WTC11 (cell line): ENCODE measurements around the gene FSD1. TPM values are rescaled to one million over a fixed set of nuclear protein-coding genes. Genes with fewer than 3 reads are reported as not detected.

ENCODE experiments used
- ATAC-seq: fragments of 200-7000 bp; cut with Tn5 transposase; 2 replicates; pipeline ENCODE4 v1.10.0; 2021; ENCODE audit warnings: mild to moderate bottlenecking, moderate library complexity
- CTCF ChIA-PET: fragments of 300-600 bp; sonication (Branson Sonifier 250); formaldehyde crosslinking; loops from one replicate; lab custom pipeline; 2021; ENCODE audit warnings: antibody characterized with exemption; lab: Charles Lee
- POLR2A ChIA-PET: fragments of 350-600 bp; sonication (Branson Sonifier 250); formaldehyde crosslinking; loops from one replicate; lab custom pipeline; 2021; ENCODE audit warnings: antibody characterized with exemption; lab: Charles Lee
- DNase-seq: peaks from one replicate; pipeline ENCODE4 v3.0.0; 2021; ENCODE audit warnings: low spot score
- H3K27ac Mint-ChIP-seq: 2 replicates; pipeline ENCODE4 v1.8.0; 2021; ENCODE audit warnings: mixed read lengths
- H3K27me3 Mint-ChIP-seq: 2 replicates; pipeline ENCODE4 v1.8.0; 2021; ENCODE audit warnings: low read depth, mild to moderate bottlenecking, moderate library complexity, mixed read lengths
- H3K36me3 Mint-ChIP-seq: 2 replicates; pipeline ENCODE4 v1.8.0; 2021; ENCODE audit warnings: mixed read lengths
- H3K4me1 Mint-ChIP-seq: 2 replicates; pipeline ENCODE4 v1.8.0; 2022; ENCODE audit warnings: mixed read lengths
- H3K4me3 Mint-ChIP-seq: 2 replicates; pipeline ENCODE4 v1.8.0; 2021; ENCODE audit warnings: mild to moderate bottlenecking, moderate library complexity, mixed read lengths
- H3K9me3 Mint-ChIP-seq: 2 replicates; pipeline ENCODE4 v1.8.0; 2021; ENCODE audit warnings: mixed read lengths
- ARID4B ChIP-seq: sonication (generic); formaldehyde crosslinking; IDR thresholded peaks from 2 replicates; pipeline ENCODE4 v1.8.0; 2023; ENCODE audit warnings: missing genetic modification reagents, mild to moderate bottlenecking, borderline replicate concordance
- CREM ChIP-seq: sonication (generic); formaldehyde crosslinking; IDR thresholded peaks from 2 replicates; pipeline ENCODE4 v1.8.1; 2022; ENCODE audit warnings: mild to moderate bottlenecking, missing genetic modification reagents, moderate library complexity
- E2F5 ChIP-seq: sonication (generic); formaldehyde crosslinking; IDR thresholded peaks from 2 replicates; pipeline ENCODE4 v1.8.1; 2022; ENCODE audit warnings: mild to moderate bottlenecking, moderate library complexity, missing genetic modification reagents
- ERG ChIP-seq: fragments of 250-450 bp; sonication (Bioruptor Pico); IDR thresholded peaks from 2 replicates; pipeline ENCODE4 v1.8.0; 2021; ENCODE audit warnings: mild to moderate bottlenecking
- ESRRA ChIP-seq: sonication (generic); formaldehyde crosslinking; IDR thresholded peaks from 2 replicates; pipeline ENCODE4 v1.8.1; 2022; ENCODE audit warnings: mild to moderate bottlenecking, missing genetic modification reagents, borderline replicate concordance
- FOXJ3 ChIP-seq: sonication (generic); formaldehyde crosslinking; IDR thresholded peaks from 2 replicates; pipeline ENCODE4 v1.9.0; 2021; ENCODE audit warnings: missing genetic modification reagents, mild to moderate bottlenecking, borderline replicate concordance
- FOXK1 ChIP-seq: sonication (generic); formaldehyde crosslinking; IDR thresholded peaks from 2 replicates; pipeline ENCODE4 v1.8.0; 2022; ENCODE audit warnings: mild to moderate bottlenecking, moderate library complexity, missing genetic modification reagents
- FOXP1 ChIP-seq: sonication (generic); formaldehyde crosslinking; IDR thresholded peaks from 2 replicates; pipeline ENCODE4 v1.8.0; 2022; ENCODE audit warnings: missing genetic modification reagents, mild to moderate bottlenecking, moderate library complexity, borderline replicate concordance
- FOXP4 ChIP-seq: sonication (generic); formaldehyde crosslinking; IDR thresholded peaks from 2 replicates; pipeline ENCODE4 v1.8.0; 2022; ENCODE audit warnings: mild to moderate bottlenecking, missing genetic modification reagents
- GTF2I ChIP-seq: fragments of 250-450 bp; sonication (Bioruptor Pico); conservative IDR thresholded peaks from 2 replicates; pipeline ENCODE4 v1.4.0; 2021; ENCODE audit warnings: mild to moderate bottlenecking
- IRF2 ChIP-seq: sonication (generic); formaldehyde crosslinking; IDR thresholded peaks from 2 replicates; pipeline ENCODE4 v1.8.0; 2022; ENCODE audit warnings: low read depth, missing genetic modification reagents, borderline replicate concordance
- MAX ChIP-seq: sonication (generic); formaldehyde crosslinking; IDR thresholded peaks from 2 replicates; pipeline ENCODE4 v1.8.0; 2022; ENCODE audit warnings: mild to moderate bottlenecking, missing genetic modification reagents
- MYBL2 ChIP-seq: sonication (generic); formaldehyde crosslinking; IDR thresholded peaks from 2 replicates; pipeline ENCODE4 v1.8.1; 2023; ENCODE audit warnings: mild to moderate bottlenecking, moderate library complexity, missing genetic modification reagents
- STAT6 ChIP-seq: sonication (generic); formaldehyde crosslinking; conservative IDR thresholded peaks from 2 replicates; pipeline ENCODE4 v1.8.1; 2023; ENCODE audit warnings: mild to moderate bottlenecking, low read depth, missing genetic modification reagents, moderate library complexity
- TEAD1 ChIP-seq: sonication (generic); formaldehyde crosslinking; IDR thresholded peaks from 2 replicates; pipeline ENCODE4 v1.8.0; 2022; ENCODE audit warnings: mild to moderate bottlenecking, missing genetic modification reagents
- ZNF121 ChIP-seq: sonication (generic); formaldehyde crosslinking; IDR thresholded peaks from 2 replicates; pipeline ENCODE4 v1.8.0; 2023; ENCODE audit warnings: missing genetic modification reagents
- ZNF138 ChIP-seq: sonication (generic); formaldehyde crosslinking; conservative IDR thresholded peaks from 2 replicates; pipeline ENCODE4 v1.8.1; 2022; ENCODE audit warnings: mild to moderate bottlenecking, moderate library complexity, missing genetic modification reagents
- total RNA-seq: library from RNA; stranded (reverse); gene quantifications from 3 replicates; pipeline ENCODE4 v1.2.3, GENCODE V29; 2021

FSD1 gene
- total RNA-seq, 1 experiment from 2014 or later, result 61.3 TPM

GRCh38 chr19:4363571-4364304, 59.3 kb downstream of the FSD1 start:
- Mint-ChIP-seq H3K4me1 (peaks cover 14% of the 10 kb centered on the region), H3K4me3 (no peak overlapping the region), H3K27ac (no peak overlapping the region), H3K36me3 (peaks cover 3% of the 10 kb centered on the region; the same call in 1 of the 2 replicates), H3K27me3 (no peaks in the 10 kb centered on the region), H3K9me3 (no peaks in the 10 kb centered on the region)
- DNase-seq (no peak), ATAC-seq (no peak)
- TF ChIP-seq STAT6 (no peak), CREM (CRISPR knock-in tag) (no peak), ZNF121 (no peak), FOXP1 (no peak), FOXK1 (CRISPR knock-in tag) (no peak)
- POLR2A ChIA-PET, result interaction anchor here (0.6 kb wide), 1 partner anchor 15 kb away, joined by 3 read pairs; no protein-coding TSS in a partner anchor
- CTCF ChIA-PET, result interaction anchor here (0.6 to 8.3 kb wide), 16 partner anchors 11 to 171 kb away, joined by 3 to 70 read pairs (median 6); partner anchors contain the start of genes CHAF1A, MPND, PLIN5 and SH3GL1

- no peaks in the 10 kb centered on the region for H3K27me3 Mint-ChIP-seq
- ChIA-PET POLR2A (no interaction called here), CTCF (interaction anchor here (0.6 to 6.0 kb wide), 6 partner anchors 11 to 378 kb away, joined by 3 to 37 read pairs (median 6); partner anchors contain the start of gene SH3GL1)
- no peak overlapping the region for H3K27ac Mint-ChIP-seq
- peaks cover 3% of the 10 kb centered on the region; the same call in 1 of the 2 replicates for H3K36me3 Mint-ChIP-seq
- no peak for TF ChIP-seq MYBL2
- TF ChIP-seq MAX, result no peak
- TF ChIP-seq E2F5 (CRISPR knock-in tag), result no peak
- H3K4me3 Mint-ChIP-seq, result no peak overlapping the region
- no peaks in the 10 kb centered on the region for H3K9me3 Mint-ChIP-seq
- ATAC-seq (no peak), DNase-seq (no peak)
- H3K4me1 Mint-ChIP-seq, result peaks cover 21% of the 10 kb centered on the region
These were observed 60.9 kb downstream of the FSD1 start for GRCh38 chr19:4365341-4365740.

- Mint-ChIP-seq H3K4me1 (peaks cover 15% of the 10 kb centered on the region), H3K27ac (no peak overlapping the region), H3K36me3 (peaks cover 3% of the 10 kb centered on the region; the same call in 1 of the 2 replicates), H3K9me3 (no peaks in the 10 kb centered on the region), H3K4me3 (no peak overlapping the region), H3K27me3 (no peaks in the 10 kb centered on the region)
- DNase-seq (no peak), ATAC-seq (no peak)
- ChIA-PET CTCF (interaction anchor here (1.5 to 6.0 kb wide), 4 partner anchors 10 to 159 kb away, joined by 5 to 37 read pairs (median 12); no protein-coding TSS in a partner anchor), POLR2A (no interaction called here)
- TF ChIP-seq ZNF138 (no peak), IRF2 (CRISPR knock-in tag) (no peak), GTF2I (no peak), ERG (CRISPR knock-in tag) (no peak), FOXJ3 (CRISPR knock-in tag) (no peak), ESRRA (CRISPR knock-in tag) (no peak), ARID4B (CRISPR knock-in tag) (no peak), TEAD1 (no peak), FOXP4 (CRISPR knock-in tag) (no peak)
These were observed 61.6 kb downstream of the FSD1 start for GRCh38 chr19:4365791-4366665.
